Right forelimb (tissue), 1 donor: Measurements from ENCODE around the gene SCYL1.
A peak's percentile ranks its signal among the peaks of the same experiment; 100 is the strongest.

ENCODE experiments used
- DNase-seq: peaks from one replicate; pipeline ENCODE4 v3.0.0-alpha.2; 2018

The SCYL1 gene

DNA sequence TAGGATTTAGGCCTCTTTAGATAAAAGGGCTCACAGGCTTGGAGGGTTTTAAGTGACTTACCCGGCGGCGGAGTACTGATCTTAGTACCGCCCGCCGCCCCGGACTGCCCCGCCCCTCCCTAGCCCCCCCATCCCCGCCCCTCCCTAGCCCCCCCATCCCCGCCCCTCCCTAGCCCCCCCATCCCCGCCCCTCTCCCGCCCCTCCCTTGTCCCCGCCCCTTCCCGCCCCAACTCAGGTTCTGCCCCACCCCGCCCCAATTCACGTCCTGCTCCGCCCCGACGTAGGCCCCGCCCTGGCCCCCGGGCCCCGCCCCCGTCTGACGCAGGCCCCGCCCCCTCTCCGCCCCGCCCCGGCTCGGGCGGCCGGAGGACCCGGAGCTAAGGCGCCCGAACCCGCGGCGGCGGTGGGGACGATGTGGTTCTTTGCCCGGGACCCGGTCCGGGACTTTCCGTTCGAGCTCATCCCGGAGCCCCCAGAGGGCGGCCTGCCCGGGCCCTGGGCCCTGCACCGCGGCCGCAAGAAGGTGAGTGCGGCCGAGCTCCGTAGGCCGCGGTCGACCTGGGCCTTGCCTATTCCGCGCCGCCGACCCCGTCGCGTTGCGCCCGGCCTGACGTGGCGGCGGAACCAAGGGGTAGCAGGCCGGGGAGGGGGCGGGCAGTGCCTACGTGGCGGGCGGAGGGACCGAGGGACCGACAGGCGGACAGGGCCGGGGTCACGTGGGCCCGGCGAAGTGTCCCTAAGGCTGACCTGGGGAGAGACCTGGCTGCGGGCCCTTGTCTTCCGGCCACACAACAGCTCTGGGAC, at the start of gene SCYL1:
Gene SCYL1, plus strand, starts transcription at position 343 of the 805 bp plus-strand sequence. Its CDS starts 71 bp downstream, at position 414.
- DNase-seq, result peak; percentile 95

DNA sequence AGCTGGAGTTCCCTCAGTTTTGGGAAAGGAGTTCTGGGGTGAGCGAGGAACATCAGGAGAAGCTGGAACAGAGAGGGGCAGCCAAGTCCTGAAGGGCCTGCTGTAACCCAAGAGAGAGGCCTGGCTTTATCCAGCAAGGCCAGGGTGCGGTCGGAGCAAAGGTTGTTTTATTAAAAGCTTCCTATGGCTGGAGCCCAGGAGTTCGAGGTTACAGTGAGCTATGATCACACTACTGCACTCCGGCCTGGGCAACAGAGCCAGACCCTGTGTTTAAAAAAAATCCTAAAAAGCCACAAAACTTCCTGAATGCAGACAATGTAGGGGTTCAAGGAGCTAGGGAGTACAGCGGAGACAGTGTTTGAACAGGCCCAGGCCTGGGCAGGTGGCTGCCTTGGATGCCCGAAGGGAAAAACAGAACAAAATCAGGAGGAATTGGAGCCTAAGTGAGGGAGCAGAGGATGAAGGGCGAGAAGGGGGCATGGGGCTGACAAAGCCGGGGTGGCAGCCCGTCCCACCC, 48.2 kb upstream of the SCYL1 start:
- no peak for DNase-seq

DNA sequence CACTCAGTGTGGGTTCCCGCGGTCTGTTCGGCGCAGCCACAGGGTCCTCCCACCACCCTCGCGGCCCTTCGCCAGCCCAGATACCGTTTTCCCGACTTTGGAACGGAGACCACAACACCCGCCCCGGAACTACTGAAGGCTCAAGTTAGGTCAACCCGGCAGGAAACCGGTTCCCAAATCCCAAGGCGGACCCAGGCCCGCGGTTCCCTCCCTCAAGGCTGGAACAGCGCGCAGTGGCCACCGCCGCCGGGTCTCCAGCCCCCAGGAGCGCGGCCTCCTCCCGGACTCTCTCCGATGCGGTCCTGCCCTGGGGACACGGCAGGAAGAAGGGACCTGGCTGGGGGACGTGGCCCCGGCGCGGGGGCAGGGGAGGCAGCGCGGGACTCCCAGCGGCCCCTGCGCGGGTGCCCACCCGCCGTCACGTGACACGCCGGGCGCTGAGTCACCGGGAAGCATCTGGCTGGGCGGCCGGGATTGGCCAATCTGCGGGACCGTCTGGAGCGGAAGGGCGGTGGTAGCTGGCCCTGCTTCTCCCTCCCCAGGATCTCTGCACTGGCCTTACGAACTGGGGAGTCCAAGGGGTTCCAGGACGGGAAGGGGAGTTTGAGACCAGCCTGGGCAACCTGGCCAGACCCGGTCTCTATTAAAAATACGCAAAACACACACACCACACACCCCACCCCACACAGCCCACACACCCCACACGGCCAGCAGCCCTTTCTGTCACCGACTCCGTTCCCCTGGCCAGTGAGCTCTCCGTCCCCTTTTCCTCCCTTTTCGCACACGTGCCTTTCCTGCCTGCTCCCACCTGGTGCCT, 47.5 kb upstream of the SCYL1 start:
- peak; percentile 96 for DNase-seq

DNA sequence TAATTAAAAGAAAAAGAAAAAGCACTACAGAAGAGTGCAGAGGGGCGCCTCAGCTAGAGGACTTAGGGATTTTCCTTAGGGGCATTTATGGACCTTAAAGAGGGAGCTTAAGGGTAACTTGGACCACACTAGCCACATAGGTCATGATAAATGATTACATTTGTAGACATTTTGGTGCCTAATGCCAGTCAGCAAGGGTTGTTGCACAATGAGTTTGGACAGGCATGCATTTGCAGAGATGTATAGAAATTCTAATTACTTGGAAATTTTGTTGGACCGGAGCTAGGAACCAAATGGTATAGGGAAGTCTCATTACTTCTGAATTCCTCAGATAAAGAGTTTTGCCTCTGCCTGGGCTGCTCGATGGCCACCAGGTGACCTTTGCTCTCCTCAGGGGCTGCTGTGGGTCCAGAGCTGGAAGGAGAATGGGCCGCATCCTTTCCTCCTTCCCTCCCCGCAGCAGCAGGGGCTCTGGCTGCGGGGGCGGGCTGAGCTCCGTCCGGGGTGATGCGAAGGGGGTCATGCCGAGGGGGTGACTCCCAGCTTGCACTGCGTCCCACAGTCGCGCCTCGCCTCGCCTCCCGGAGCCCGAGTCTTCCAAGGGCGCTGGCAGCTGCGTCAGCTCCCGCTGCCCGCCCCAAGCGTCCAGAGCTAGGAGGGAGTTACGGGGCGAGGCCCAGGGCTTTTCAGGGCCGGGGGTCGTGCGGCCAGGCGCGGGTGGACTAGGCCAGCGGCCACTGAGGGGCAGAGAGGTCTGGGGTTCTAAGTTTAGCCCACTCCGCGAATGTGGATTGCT, 46.3 kb upstream of the SCYL1 start:
- no peak for DNase-seq

DNA sequence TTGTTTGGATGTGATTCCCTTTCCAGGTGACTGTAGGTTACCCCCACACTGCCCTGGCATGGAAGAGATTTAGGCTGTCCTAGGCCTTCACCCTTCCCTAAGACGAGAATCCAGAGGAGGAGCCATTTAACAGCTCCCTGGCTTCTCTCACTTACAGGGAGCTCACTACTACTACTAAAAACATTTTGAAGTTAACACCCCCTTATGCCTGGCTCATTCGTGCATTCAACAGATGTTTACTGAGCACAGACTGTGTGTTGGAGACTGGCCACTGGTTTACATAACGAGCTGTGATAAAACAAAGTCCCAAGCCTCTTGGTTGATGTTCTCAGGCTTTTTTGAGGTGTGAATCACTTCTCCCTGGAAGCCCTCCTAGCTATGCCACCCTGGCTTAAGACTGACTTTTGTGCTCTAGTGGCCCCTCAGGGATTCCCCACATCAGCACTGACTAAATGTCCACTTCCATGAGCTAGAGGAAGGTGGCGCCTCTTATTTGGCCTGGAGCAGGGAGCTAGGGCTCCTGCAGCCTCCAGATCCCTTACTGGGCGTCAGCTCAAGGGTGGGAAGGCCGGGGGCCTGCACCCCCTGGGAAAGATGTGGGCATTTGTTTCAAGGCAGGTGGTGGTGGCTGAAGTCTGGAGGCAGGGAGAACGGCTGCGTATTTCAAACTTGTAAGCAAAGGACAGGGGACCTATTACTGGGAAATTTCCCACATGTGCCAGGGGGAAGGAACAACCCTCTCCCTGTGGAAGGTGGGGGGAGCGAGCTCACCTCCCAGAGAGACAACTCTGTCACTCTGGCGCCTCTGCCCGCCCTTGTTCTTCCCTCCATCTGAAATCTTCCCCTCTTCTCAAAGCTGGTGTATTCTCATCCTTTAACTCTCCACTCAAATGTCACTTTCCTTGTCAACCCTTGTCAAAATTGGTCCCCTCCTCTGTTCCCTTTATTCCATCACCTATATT, 45.4 kb upstream of the SCYL1 start:
- no peak for DNase-seq

DNA sequence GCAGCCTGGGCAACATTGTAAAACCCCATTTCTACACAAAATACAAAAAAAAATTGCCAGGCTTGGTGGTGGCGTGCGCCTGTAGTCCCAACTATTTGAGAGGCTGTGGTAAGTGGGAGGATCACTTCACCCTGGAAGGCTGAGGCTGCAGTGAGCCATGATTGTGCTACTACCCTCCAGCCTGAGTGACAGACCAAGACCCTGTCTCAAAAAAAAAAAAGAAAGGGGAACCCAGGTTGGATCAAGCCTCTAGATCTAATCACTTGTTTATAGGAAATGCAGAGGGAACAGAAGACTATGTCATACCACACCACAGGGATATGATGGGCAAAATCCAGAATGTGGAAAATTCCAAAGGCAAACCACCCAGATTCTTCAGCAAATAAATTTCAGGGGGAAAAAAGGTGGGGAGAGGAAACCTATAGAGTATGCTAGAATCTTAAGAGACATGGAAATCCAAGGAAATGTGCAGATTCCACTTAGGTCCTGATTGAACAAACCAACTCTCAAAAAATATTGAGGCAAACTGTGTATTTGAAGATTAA, 42.5 kb upstream of the SCYL1 start:
- no peak for DNase-seq

DNA sequence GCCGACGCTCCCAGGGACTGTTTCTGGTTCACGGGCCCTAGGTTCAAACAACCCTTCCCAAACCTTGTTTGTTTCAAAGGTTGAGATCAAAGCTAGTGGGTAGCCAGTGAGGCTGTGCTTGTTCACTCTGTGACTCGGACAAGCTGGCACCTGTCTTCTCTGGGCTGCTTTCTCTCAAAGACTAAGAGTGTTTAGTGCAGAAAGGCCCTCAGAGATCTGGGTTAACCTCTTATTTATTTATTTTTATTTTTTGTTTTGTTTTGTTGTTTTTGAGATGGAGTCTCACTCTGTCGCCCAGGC, 39.0 kb upstream of the SCYL1 start:
- DNase-seq, result no peak

DNA sequence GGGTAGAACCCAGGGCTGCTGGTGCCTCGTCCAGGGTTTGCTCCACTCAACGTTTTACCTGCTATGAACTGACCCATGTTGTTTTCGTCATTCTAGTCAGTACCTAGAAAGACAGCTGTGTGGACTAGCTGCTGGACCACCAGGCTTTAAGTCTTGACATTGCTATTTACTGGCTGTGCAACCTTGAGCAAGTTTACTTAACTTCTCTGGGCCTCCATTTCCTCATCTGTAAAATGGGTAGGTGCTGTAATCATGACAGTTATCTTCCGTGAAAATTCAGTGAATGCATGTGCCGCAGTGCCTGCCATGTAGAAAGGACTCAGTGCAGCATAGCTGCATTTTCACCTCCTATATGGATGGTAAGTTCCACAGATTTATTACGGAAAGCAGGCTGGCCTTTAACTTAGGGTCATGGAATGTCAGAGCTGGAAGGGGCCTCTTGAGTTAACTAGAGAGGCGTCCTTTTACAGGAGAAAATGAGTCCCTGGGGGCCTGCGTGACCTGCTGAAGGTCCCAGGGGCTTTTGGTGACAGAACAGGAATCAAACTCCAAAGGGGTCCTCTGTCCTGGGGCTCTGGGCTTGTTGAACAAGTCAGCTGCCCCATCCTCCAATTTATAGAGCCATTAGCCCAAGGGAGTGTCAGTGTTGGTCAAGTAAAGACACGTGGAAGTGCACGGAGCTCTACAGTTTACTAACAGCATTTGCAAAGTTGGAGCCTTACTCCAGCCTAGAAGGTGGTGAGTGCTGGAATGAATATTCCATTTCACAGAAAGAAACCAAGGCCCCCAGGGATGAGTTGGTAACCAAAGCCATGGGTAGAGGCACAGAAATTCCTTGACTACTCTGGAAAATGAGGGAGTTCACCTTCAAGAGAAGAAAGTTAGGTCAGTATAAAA, 38.1 kb upstream of the SCYL1 start:
- DNase-seq, result no peak

DNA sequence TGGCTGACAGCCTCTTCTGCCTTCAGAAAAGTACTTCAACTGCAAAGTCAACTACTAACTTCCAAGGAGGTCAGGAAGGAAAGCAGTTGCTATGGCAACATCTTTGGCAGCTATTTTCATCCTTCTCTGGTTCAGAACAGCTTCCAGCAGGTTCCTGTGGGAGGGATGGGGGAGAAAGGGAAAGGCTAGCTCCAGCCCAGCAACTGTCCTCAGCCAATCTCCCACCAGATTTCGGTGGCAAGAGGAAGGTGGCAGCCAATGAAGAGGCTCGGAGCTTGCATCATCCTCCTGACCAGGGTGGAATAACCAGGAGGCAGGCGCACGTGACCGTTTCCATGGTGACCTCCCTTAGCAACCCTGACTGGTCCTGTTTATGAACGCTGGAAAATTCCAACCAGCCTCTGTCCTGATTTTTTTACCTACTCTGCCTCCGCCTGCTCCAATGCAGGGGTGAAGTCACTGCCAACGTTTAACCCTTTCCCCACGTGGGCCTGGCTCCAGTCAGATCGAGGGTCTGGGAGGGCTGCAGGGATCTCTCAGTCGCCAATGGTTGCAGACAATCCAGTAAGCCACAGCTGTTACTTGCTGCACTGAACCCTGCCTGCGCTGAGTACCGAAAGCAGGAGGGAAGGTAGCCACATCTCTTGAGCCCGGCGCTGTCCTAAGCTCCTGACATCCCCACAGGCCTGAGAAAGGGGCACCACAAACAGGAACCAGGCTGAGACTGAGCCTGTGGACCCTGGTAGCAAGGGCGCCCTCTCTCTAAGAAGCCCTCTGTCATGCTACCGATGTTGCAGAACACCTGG, 37.2 kb upstream of the SCYL1 start:
- DNase-seq, result peak; percentile 95

DNA sequence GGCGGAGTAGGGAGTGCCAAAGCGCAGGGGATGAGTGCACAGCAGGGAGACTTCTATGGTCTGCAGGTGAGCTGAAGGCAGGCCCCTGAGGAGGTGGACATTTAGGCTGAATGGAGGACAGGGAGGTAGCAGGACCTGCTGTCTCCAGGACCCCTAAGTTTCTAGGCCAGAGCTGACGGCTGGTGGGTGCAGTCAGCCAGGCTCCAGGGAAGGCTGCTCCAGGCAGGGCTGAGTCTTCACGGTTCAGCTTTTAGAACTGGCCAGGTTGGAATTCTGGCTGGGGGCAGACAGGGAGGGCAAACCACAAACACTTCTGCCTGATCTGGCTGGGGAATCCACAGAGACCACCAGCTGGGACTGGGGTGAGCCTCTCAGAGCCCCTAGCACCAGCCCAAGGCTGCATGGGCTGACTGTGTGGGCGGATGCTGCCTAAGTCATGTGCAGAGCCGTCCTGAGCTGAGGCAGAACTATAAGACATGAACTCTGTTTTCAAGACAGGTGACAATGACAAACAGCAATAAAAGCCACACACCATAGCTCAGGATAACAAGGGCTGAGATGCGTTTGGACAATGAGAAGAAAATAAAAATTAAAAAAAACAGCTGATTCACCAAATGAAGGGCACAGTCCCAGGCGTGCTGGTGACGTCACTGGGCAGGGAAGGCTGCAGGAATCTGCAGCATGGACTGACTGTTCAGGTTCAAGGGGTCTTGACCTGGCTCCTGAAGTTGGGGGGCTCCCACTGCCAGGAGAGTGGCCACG, 36.4 kb upstream of the SCYL1 start:
- no peak for DNase-seq

DNA sequence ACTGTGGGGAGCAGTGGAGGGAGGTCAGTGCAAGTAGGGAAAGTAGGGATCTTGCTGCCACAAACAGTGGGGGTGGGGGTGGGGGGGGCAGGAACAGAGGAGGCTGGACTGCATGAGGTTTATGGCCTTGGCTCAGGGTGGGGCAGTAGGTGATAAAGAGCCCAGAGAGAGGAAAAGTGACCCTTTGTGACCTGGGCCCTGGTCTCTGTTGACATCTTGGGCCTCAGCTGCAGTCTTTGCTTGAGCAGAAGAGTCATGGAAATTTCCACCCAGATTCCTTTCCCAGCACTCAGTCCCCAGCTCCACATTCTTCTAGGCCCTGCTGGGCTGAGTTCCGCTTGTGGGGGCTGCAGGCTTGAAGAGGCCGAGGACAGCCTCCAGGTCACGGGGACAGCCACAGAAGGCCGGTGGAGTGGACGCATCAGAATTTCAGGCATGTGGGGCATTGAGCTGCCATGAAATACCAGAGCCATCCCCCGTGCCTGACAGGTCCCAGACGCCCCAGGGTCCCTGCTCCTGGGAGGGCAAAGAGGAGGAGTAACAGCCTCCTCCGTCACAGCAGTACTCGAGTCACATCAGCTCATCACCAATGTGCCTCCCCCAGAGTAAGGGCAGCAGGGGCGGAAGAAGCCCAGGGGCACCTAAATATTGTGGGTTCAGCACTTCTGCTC, 35.7 kb upstream of the SCYL1 start:
- peak; percentile 79 for DNase-seq

DNA sequence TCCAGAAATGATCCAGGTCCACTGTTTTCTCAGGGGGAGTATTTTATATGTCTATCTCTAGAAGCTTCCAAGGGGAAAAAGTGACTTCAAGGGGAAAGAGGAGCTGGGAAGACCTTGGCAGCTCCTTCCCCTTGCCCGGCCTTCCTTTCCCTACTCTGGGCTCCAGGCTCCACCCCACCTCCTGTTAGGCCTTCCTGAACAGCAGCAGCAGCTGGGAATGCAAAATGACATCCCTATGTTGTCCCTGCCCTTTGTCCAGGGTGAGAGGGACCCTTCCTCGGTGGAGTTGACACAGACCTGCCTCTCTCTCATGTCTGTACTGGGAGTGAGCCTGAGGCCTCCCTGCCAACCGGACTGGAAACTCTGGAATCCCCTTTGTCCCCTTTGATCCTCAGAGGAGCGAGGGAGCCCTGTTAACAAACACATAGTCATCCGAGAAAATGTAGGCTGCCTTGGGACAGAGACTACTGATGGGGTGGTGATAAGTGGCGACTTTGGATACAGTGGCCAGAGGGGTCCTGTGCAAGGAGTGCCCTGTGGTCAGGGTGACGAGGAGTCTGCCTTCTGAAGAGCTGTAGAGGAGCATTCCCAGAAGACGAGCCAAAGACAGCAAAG, 35.1 kb upstream of the SCYL1 start:
- DNase-seq, result peak; percentile 78

DNA sequence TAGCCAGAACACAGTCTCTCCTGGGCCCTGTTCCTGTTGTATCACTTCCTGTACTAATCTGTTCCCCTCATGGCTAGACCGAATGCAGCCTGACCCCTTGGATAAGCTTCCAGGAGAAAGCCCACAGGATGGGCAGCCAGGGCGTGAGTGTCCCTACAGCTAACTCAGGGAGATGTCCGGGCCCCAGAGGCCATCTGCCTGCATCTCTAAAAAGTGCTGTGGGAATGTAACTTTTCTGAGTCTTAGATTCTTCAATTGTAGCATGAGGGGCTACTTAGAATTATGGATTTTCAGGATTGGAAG, 33.8 kb upstream of the SCYL1 start:
- DNase-seq, result no peak

DNA sequence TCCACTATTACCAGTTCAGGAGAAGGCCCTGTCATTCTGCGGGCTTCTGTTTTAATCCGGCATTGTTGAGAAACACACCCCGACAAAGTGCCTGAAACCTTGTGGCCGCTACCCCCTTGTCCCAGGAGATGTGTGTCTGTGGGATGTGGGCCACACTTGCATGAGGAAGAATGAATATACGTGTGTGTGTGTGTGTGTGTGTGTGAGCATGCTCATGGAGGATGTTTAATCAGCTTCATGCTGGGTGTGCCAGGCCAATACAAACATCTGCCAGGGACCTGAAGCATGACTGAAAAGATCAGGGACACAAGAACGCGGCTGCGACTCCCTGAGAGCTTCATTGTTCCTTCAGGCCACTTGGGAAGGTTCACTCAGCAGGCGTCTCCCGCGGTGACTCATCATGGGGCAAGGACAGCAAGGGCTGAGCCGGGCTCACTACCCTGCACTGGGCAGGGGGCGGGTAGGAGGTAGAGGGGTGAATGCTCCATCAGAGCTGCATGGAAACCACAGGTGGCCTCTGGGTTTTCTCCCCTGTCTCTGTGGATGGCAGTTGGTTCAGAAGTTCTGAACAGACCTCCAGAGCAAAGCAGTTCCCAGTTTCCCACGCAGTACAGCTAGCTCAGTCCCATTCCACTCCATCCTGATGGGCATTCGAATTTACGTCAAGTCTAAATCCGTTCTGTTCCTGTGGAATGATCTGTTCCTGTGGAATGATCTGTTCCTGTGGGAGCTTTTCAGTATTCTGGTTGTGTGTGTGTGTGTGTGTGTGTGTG, 33.1 kb upstream of the SCYL1 start:
- peak; percentile 56 for DNase-seq

DNA sequence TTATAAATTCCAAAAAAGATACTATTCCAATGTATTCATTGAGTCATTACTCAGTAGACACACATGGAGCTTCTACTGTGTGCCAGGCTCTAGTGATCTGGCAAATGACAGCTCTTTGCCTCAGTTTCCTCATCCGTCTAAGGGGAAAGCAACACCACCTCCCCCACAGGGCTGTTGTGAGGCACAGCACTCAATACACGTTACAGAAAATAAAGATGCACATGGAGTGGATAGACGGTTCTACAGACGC, 32.6 kb upstream of the SCYL1 start:
- DNase-seq, result no peak

DNA sequence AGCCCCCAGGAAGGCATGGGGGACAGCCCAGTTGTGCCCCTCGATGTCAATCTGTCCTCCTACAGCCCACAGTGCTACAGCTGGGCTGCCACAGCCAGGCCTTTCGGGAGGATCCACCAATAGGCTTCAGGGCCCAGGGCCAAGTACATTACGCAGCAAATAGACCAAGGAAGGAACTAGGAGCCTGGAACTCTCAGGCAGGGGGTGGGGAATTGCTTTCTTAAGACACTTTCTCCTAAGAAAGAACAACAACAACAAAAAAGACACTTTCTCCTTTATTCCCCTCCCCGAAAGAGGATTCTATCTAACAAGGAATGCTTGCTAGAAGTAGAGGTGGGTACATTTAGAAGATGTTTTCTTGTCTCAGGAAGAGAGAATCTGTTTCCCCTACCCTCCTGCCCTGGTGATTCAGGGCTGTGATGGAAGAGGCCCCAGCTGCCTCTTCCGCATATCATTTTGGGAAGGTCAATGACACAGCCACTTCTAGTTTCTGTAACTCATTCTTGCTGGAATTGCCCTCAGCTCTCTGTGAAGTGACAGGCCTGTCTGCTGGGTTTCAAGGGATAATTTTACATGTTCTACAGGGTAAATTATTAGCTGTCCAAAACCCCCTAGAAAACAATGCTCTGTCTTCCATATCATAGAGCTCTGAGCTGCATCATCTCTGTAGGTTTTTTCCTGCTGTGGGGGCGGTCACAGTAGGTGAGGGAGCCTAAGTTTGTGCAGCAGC, 32.1 kb upstream of the SCYL1 start:
- DNase-seq, result peak; percentile 78
